Measurements from ENCODE around the gene DMRT2.

DMRT2 gene

DNA sequence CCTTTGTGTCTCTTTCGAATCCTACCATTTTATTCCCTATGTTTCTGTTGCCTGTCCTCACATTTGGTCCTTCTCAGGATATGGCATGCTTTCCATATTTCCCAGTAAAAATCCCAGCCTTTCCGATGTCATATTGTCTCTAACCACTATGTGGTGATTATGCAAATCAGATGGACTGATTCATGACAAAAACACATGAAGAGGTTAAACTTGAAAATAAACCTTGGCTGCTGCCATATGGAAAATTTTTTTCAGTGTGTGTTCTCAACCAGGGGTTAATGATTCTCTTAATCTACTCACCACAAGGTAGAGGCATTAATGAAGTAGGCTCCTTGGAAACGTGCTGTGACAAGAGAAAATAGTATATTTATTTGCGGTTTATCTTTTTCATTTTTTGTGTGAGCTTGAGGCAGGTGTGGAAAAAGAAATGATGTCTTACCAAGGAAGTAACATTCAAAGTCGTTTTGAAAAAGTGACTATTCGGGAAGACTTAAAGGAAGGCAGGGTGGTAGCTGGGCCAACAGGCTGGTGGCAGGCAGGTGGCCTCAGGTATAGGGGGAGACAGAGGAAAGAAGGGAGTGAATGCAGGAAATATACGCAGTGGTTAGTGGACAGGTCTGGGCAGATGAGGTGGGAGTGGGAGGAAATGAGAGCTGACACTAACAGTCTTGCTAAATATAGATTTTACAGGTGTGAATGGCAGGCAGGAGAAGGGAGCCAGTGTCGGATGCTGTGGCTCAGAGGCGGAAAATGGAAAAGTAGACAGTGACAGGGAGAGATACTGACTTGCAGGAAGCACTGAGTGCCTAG lies 46.2 kb downstream of the DMRT2 start:
- no peak for DNase-seq

DNA sequence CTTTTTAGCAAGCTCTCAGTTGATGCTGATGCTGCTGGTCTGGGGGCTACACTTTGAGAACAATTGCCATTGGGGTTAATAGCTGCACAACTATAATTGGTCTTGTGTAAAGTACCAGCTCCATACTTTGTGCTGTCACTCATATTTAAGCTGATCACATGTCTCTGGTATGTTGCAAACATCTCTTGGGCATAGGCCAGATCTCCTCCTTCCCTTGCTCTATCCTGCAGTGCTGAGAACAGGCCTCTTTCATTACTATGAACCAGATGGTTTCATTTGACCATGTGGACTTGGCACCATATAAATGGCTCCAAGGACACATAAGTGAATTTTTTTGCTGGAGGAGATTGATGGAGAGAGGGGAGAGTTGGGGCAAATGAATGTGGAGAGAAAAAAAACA lies 48.4 kb downstream of the DMRT2 start:
- no peak for DNase-seq

DNA sequence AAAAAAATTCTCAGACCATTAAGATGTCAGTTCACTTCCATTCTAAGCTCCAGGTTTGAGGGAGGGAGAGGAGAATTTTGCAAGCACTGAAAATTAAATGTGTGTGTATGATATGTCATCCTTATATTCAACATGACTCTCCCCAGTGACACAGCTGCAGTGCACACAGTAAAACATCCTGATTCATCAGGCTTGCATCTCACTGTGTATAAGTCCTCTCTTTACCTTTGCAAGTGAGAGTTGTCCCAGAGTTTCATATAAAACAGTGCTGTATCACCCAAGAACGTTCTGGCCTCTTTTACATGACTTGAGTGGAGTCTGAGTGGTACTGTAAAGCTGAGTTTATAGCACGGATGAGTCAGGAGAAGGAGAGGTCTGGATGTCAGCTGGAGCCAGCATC lies 50.0 kb downstream of the DMRT2 start:
- no peak for DNase-seq

DNA sequence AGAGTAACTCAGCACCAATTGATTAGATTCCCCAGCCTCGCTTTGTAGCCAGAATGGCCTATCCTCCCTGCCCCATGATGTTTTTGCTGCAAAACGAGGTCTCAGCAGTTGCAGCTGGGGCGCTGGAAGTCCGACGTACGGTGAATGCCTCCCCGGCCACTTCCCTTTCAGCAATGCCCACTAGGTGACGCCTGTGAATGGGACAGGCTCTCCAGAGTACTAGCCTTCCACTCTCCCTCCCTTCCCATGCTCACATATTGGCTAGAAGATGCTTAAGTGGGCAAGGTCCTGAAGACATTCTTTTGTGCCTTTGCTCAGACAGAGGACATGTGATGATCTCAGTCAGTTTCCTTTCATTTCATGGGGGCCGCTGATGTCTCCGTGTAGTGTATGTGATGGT lies 50.8 kb downstream of the DMRT2 start:
- no peak for DNase-seq

DNA sequence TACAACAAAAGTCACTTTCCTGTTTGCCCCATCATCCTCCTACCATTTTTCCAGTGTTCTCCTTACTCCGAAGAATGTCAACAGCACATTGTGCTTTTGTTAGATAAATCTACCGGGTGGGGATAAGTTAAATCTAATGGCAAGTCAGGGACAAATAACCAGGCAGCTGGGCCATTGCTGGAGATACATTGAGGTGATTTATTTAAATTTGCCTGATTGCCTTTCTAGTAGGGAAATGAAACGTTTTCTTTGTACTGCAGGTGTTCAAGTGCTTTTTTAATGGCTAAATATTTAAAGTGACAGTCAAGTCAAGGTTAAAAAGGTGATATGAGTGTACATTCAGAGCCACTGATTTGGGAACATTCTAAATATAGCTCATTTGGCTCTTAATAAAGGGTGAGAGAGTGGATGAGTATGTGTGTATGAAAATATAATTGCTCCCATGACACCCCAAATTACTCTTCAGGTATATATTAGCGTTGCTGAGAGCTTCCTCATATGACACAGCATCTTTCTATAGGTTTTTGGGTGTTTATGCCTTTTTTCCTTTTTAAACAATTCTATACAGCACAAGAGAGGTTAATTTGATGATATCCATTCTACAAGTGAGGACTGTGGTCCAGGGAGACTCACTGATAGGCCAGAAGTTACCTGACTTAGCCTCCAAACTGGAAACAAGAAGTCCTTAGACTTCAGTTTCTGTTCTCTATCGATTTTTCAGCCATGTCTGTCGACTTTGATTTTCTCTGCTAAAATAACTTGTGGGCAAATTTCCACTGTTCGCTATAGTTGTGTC lies 51.9 kb downstream of the DMRT2 start:
- DNase-seq, result no peak

DNA sequence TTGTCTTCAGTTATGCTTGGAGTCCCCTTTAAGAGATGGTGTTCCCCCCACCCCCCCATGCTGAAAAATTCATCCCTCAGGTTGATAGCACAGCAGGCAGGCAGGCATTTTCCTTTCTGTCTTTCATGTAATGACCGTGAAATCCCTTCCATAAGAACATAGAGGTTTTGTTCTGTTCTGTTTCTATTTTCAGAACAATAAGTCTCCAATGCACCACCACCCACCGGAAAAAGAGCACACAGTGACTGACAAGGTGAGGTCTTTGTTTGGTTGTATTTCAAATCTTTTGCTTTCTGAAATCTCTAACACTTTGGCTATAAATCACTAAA lies 52.4 kb downstream of the DMRT2 start:
- no peak for DNase-seq
